ENCODE measurements around the gene ENTHD1.

Gene ENTHD1

GRCh38 chr22:39939830-39940229 is 46.3 kb upstream of the ENTHD1 start:
- no peaks in the 10 kb centered on the region for H3K4me1 ChIP-seq
- H3K27ac ChIP-seq, result no peak overlapping the region
- H3K4me3 ChIP-seq, result no peak overlapping the region
- intact Hi-C loops (cut with DNase I; ENCODE audit: low total_unique reads), result no loop called here
- peaks cover 0 to 33% of the 10 kb centered on the region in 2 donors for H3K27me3 ChIP-seq
- no peak for TF ChIP-seq CTCF (IDR thresholded peaks at IDR 0.05)
- H3K9me3 ChIP-seq, result no peaks in the 10 kb centered on the region
- no peak for DNase-seq
- no peaks in the 10 kb centered on the region for H3K36me3 ChIP-seq

- Histone ChIP-seq H3K27ac (no peak overlapping the region), H3K4me3 (no peak overlapping the region), H3K36me3 (no peaks in the 10 kb centered on the region), H3K27me3 (peaks cover 0 to 27% of the 10 kb centered on the region in 2 donors), H3K4me1 (no peaks in the 10 kb centered on the region), H3K9me3 (no peaks in the 10 kb centered on the region)
- intact Hi-C loops (cut with DNase I; ENCODE audit: low total_unique reads), result no loop called here
- no peak for DNase-seq
- TF ChIP-seq CTCF (IDR thresholded peaks at IDR 0.05), result no peak
Observed at GRCh38 chr22:39938509-39939111, 45.0 kb upstream of the ENTHD1 start.

- intact Hi-C loops (cut with DNase I; ENCODE audit: low total_unique reads), result no loop called here
- Histone ChIP-seq H3K27me3 (peaks cover 0 to 34% of the 10 kb centered on the region in 2 donors), H3K4me1 (no peaks in the 10 kb centered on the region), H3K9me3 (no peaks in the 10 kb centered on the region), H3K4me3 (no peak overlapping the region), H3K36me3 (no peaks in the 10 kb centered on the region), H3K27ac (no peak overlapping the region)
- no peak for DNase-seq
- no peak for TF ChIP-seq CTCF (IDR thresholded peaks at IDR 0.05)
Observed at GRCh38 chr22:39937906-39938305, 44.3 kb upstream of the ENTHD1 start.

- no peak for DNase-seq
- Histone ChIP-seq H3K27me3 (peaks cover 0 to 42% of the 10 kb centered on the region in 2 donors), H3K27ac (no peak overlapping the region), H3K4me1 (no peaks in the 10 kb centered on the region), H3K4me3 (no peak overlapping the region), H3K36me3 (no peaks in the 10 kb centered on the region), H3K9me3 (no peaks in the 10 kb centered on the region)
- intact Hi-C loops (cut with DNase I; ENCODE audit: low total_unique reads), result no loop called here
- no peak for TF ChIP-seq CTCF (IDR thresholded peaks at IDR 0.05)
Observed at GRCh38 chr22:39936523-39937145, 43.1 kb upstream of the ENTHD1 start.

- H3K27me3 ChIP-seq, result peaks cover 0 to 50% of the 10 kb centered on the region in 2 donors
- DNase-seq, result no peak
- no peak overlapping the region for H3K27ac ChIP-seq
- intact Hi-C loops (cut with DNase I; ENCODE audit: low total_unique reads), result no loop called here
- no peaks in the 10 kb centered on the region for H3K36me3 ChIP-seq
- no peak for TF ChIP-seq CTCF (IDR thresholded peaks at IDR 0.05)
- no peak overlapping the region for H3K4me3 ChIP-seq
- H3K4me1 ChIP-seq, result no peaks in the 10 kb centered on the region
- no peaks in the 10 kb centered on the region for H3K9me3 ChIP-seq
Observed at GRCh38 chr22:39935612-39936011, 42.1 kb upstream of the ENTHD1 start.

All from tibial artery (tissue), 4 donors.